HCT116 (cell line): ENCODE measurements around the gene PPM1H. TPM values are rescaled to one million over a fixed set of nuclear protein-coding genes. Genes with fewer than 3 reads are reported as not detected.

Experiments used
- ATAC-seq: fragments of 200-7000 bp; cut with Tn5 transposase; 2 replicates; pipeline ENCODE4 v1.9.1; 2020; ENCODE audit warnings: mild to moderate bottlenecking, moderate library complexity
- BruUV-seq: library from RNA; stranded (reverse); fragments of 400-500 nt; replicated peaks from 2 replicates; lab custom pipeline; 2021; lab: Mats Ljungman, UMichigan
- CTCF ChIA-PET: fragments of 300-600 bp; sonication (Branson Sonifier 250); formaldehyde crosslinking; loops from one replicate; lab custom pipeline; 2021; ENCODE audit warnings: antibody characterized with exemption; lab: Charles Lee
- POLR2A ChIA-PET: fragments of 300-600, 350-600 bp; sonication (Branson Sonifier 250); formaldehyde crosslinking; loops from one replicate; lab custom pipeline; 2021; ENCODE audit warnings: antibody characterized with exemption; lab: Charles Lee
- RAD21 ChIA-PET, 2 experiments: fragments of 300-600 bp; sonication (Branson Sonifier 250); formaldehyde crosslinking; loops; one replicate each; lab custom pipeline; 2023; ENCODE audit warnings: low total read pairs in 2 of 2; ENCODE audit not compliant: uncharacterized antibody in 2 of 2, unreplicated experiment in 2 of 2, low non-redundant PET in 1 of 2; lab: Charles Lee
- DNase-seq: peaks from one replicate; pipeline ENCODE4 v3.0.0-alpha.2; 2010; ENCODE audit warnings: low read depth, low spot score
- H2AFZ ChIP-seq: fragments of 200-600 bp; shearing (Covaris generic), sonication (generic); 2 replicates; pipeline ENCODE4 v1.6.1; 2017; ENCODE audit warnings: low read depth, mixed run types, mixed read lengths, antibody characterized with exemption, low read length; ENCODE audit not compliant: poor library complexity, severe bottlenecking
- H3K27ac ChIP-seq: 2 replicates; pipeline ENCODE4 v1.5.1; 2012; ENCODE audit warnings: low read depth, low read length
- H3K27me3 ChIP-seq: fragments of 200-600 bp; sonication (generic); 2 replicates; pipeline ENCODE4 v1.6.1; 2016; ENCODE audit warnings: mixed run types, low read length, mixed read lengths; ENCODE audit not compliant: insufficient read depth
- H3K36me3 ChIP-seq, 2 experiments: fragments of 200-500 bp in 1 of 2; fragments of 200-600 bp in 1 of 2; sonication (Bioruptor generic) in 1 of 2; sonication (generic) in 1 of 2; 2 replicates each; pipeline versions ENCODE4 v1.5.1 to v1.6.1; 2014 to 2016; ENCODE audit warnings: low read length in 2 of 2, inconsistent platforms in 1 of 2, mixed read lengths in 1 of 2, mixed run types in 1 of 2; ENCODE audit not compliant: insufficient read depth in 2 of 2, control insufficient read depth in 1 of 2
- H3K4me1 ChIP-seq, 2 experiments: fragments of 200-600 bp in 1 of 2; sonication (generic) in 1 of 2; 2 replicates each; pipeline versions ENCODE4 v1.5.1 to v1.6.1; 2012 to 2017; ENCODE audit warnings: low read length in 2 of 2, inconsistent platforms in 1 of 2, mild to moderate bottlenecking in 1 of 2, mixed read lengths in 1 of 2, mixed run types in 1 of 2, moderate library complexity in 1 of 2; ENCODE audit not compliant: insufficient read depth in 2 of 2, control insufficient read depth in 1 of 2
- H3K4me2 ChIP-seq: fragments of 200-600 bp; sonication (generic); 2 replicates; pipeline ENCODE4 v1.6.1; 2017; ENCODE audit warnings: mixed run types, low read length, mixed read lengths
- H3K4me3 ChIP-seq, 2 experiments: fragments of 200-600 bp in 1 of 2; sonication (generic) in 1 of 2; replicated peaks in 1 of 2; 2 replicates each; pipeline ENCODE4 v1.5.1; 2011 to 2016; ENCODE audit warnings: low read length in 2 of 2, control low read depth in 1 of 2, low read depth in 1 of 2, mild to moderate bottlenecking in 1 of 2, mixed read lengths in 1 of 2, mixed run types in 1 of 2
- H3K79me2 ChIP-seq: fragments of 200-600 bp; sonication (generic); 2 replicates; pipeline ENCODE4 v1.6.1; 2017; ENCODE audit warnings: mild to moderate bottlenecking, mixed run types, low read length, moderate library complexity, mixed read lengths; ENCODE audit not compliant: insufficient read depth
- H3K9ac ChIP-seq: fragments of 200-600 bp; sonication (generic); 2 replicates; pipeline ENCODE4 v1.6.1; 2016; ENCODE audit warnings: low read length, mixed read lengths
- H3K9me2 ChIP-seq: fragments of 200-600 bp; sonication (generic), shearing (Covaris generic); 2 replicates; pipeline ENCODE4 v1.6.1; 2017; ENCODE audit warnings: mixed run types, mild to moderate bottlenecking, moderate library complexity; ENCODE audit not compliant: insufficient read depth
- H3K9me3 ChIP-seq, 2 experiments: fragments of 200-500 bp in 1 of 2; fragments of 200-600 bp in 1 of 2; sonication (Bioruptor generic) in 1 of 2; sonication (generic) in 1 of 2; 2 replicates each; pipeline ENCODE4 v1.6.1; 2014 to 2017; ENCODE audit warnings: low read length in 2 of 2, mixed read lengths in 2 of 2, inconsistent platforms in 1 of 2, low read depth in 1 of 2, mild to moderate bottlenecking in 1 of 2, mixed run types in 1 of 2, moderate library complexity in 1 of 2; ENCODE audit not compliant: control insufficient read depth in 1 of 2, insufficient read depth in 1 of 2
- H4K20me1 ChIP-seq: fragments of 200-600 bp; sonication (generic), shearing (Covaris generic); 2 replicates; pipeline ENCODE4 v1.6.1; 2017; ENCODE audit warnings: mixed run types, mild to moderate bottlenecking, moderate library complexity; ENCODE audit not compliant: insufficient read depth
- CBX3 ChIP-seq: IDR thresholded peaks from 2 replicates; pipeline ENCODE4 v1.6.1; 2012; ENCODE audit warnings: low read depth
- CEBPB ChIP-seq: IDR thresholded peaks from 2 replicates; pipeline ENCODE4 v1.6.1; 2012; ENCODE audit warnings: low read depth
- EGR1 ChIP-seq: IDR thresholded peaks from 2 replicates; pipeline ENCODE4 v1.6.1; 2012; ENCODE audit warnings: low read depth
- ELF1 ChIP-seq: IDR thresholded peaks from 2 replicates; pipeline ENCODE4 v1.6.1; 2012; ENCODE audit warnings: low read depth, borderline replicate concordance
- FOSL1 ChIP-seq: IDR thresholded peaks from 2 replicates; pipeline ENCODE4 v1.6.1; 2012; ENCODE audit warnings: low read depth
- POLR2A ChIP-seq: IDR thresholded peaks from 2 replicates; pipeline ENCODE4 v1.7.0; 2011; ENCODE audit warnings: borderline replicate concordance; ENCODE audit not compliant: insufficient read depth, insufficient read length; ENCODE audit errors: extremely low read depth
- POLR2AphosphoS5 ChIP-seq: IDR thresholded peaks from 2 replicates; pipeline ENCODE4 v1.6.1; 2011; ENCODE audit warnings: mild to moderate bottlenecking, low read depth, low read length, moderate library complexity
- RAD21 ChIP-seq: IDR thresholded peaks from 2 replicates; pipeline ENCODE4 v1.6.1; 2012; ENCODE audit warnings: low read depth, mild to moderate bottlenecking
- SRF ChIP-seq: IDR thresholded peaks from 2 replicates; pipeline ENCODE4 v1.6.1; 2012; ENCODE audit warnings: low read depth
- TCF7L2 ChIP-seq: IDR thresholded peaks from 2 replicates; pipeline ENCODE4 v1.7.0; 2011; ENCODE audit warnings: borderline replicate concordance, inconsistent platforms; ENCODE audit not compliant: insufficient read depth, insufficient read length; ENCODE audit errors: extremely low read depth
- YY1 ChIP-seq: IDR thresholded peaks from 2 replicates; pipeline ENCODE4 v1.6.1; 2011; ENCODE audit warnings: low read length, low read depth, moderate library complexity, mild to moderate bottlenecking; ENCODE audit not compliant: insufficient replicate concordance; ENCODE audit errors: extremely low read depth
- ZFX ChIP-seq: fragments of 450-650 bp; IDR thresholded peaks from 2 replicates; pipeline ENCODE4 v1.6.1; 2017
- ZNF274 ChIP-seq: fragments of 200-500 bp; sonication (Bioruptor generic); IDR thresholded peaks from 2 replicates; pipeline ENCODE4 v1.6.1; 2014; ENCODE audit warnings: mild to moderate bottlenecking, low read depth, low read length, inconsistent platforms
- intact Hi-C: fragments of 100-400 bp; cut with micrococcal nuclease; formaldehyde crosslinking; loops from 2 replicates; pipeline ENCODE4 v1.10.0; 2022
- total RNA-seq: library from RNA; stranded (reverse); gene quantifications from one replicate; pipeline ENCODE4 v1.2.1, GENCODE V29; 2021; ENCODE audit not compliant: unreplicated experiment
- TF ChIP-seq, protein P1 (sequence below): IDR thresholded peaks from 2 replicates; pipeline ENCODE4 v1.6.1; 2012; ENCODE audit warnings: low read depth
- TF ChIP-seq, protein P2 (sequence below): IDR thresholded peaks from 2 replicates; pipeline ENCODE4 v1.6.1; 2012
- TF ChIP-seq, protein P3 (sequence below): IDR thresholded peaks from 2 replicates; pipeline ENCODE4 v1.6.1; 2011; ENCODE audit warnings: mild to moderate bottlenecking, low read length, moderate library complexity; ENCODE audit not compliant: insufficient replicate concordance; ENCODE audit errors: extremely low read depth

Gene PPM1H
- total RNA-seq, 1 experiment from 2014 or later: 8.0 TPM

GRCh38 chr12:62720025-62720424 is 214.9 kb downstream of the PPM1H start:
- CTCF ChIA-PET: no interaction called here
- RAD21 ChIA-PET: no interaction called here
- no peaks in the 10 kb centered on the region for H3K9me2 ChIP-seq
- H3K27ac ChIP-seq: no peak overlapping the region
- no peak overlapping the region for H3K4me3 ChIP-seq
- no peak overlapping the region for H3K4me2 ChIP-seq
- no peak overlapping the region for H2AFZ ChIP-seq
- no peaks in the 10 kb centered on the region for H3K27me3 ChIP-seq
- no peaks in the 10 kb centered on the region for H4K20me1 ChIP-seq
- no peaks in the 10 kb centered on the region for H3K79me2 ChIP-seq
- BruUV-seq: no TSS peak
- H3K4me1 ChIP-seq: peaks cover 35 to 48% of the 10 kb centered on the region in 2 experiments
- no peak overlapping the region for H3K9ac ChIP-seq
- TF ChIP-seq EGR1: no peak
- no peaks in the 10 kb centered on the region for H3K9me3 ChIP-seq
- no peak for ATAC-seq
- POLR2A ChIA-PET: no interaction called here
- intact Hi-C loops: no loop called here
- no peak for DNase-seq
- no peaks in the 10 kb centered on the region for H3K36me3 ChIP-seq

- Histone ChIP-seq H3K4me1 (peaks cover 27 to 44% of the 10 kb centered on the region in 2 experiments), H3K79me2 (no peaks in the 10 kb centered on the region), H3K9ac (no peak overlapping the region), H3K4me3 (no peak overlapping the region), H2AFZ (no peak overlapping the region), H3K4me2 (no peak overlapping the region), H4K20me1 (no peaks in the 10 kb centered on the region), H3K9me3 (no peaks in the 10 kb centered on the region), H3K36me3 (no peaks in the 10 kb centered on the region), H3K27me3 (no peaks in the 10 kb centered on the region), H3K27ac (no peak overlapping the region), H3K9me2 (no peaks in the 10 kb centered on the region)
- DNase-seq: no peak
- ChIA-PET RAD21 (no interaction called here), CTCF (no interaction called here), POLR2A (no interaction called here)
- no peak for ATAC-seq
- intact Hi-C loops: no loop called here
- no TSS peak for BruUV-seq
- no peak for TF ChIP-seq CEBPB
- TF ChIP-seq ELF1: no peak
- no peak for TF ChIP-seq POLR2A
- no peak for TF ChIP-seq YY1
- TF ChIP-seq, protein P1, sequence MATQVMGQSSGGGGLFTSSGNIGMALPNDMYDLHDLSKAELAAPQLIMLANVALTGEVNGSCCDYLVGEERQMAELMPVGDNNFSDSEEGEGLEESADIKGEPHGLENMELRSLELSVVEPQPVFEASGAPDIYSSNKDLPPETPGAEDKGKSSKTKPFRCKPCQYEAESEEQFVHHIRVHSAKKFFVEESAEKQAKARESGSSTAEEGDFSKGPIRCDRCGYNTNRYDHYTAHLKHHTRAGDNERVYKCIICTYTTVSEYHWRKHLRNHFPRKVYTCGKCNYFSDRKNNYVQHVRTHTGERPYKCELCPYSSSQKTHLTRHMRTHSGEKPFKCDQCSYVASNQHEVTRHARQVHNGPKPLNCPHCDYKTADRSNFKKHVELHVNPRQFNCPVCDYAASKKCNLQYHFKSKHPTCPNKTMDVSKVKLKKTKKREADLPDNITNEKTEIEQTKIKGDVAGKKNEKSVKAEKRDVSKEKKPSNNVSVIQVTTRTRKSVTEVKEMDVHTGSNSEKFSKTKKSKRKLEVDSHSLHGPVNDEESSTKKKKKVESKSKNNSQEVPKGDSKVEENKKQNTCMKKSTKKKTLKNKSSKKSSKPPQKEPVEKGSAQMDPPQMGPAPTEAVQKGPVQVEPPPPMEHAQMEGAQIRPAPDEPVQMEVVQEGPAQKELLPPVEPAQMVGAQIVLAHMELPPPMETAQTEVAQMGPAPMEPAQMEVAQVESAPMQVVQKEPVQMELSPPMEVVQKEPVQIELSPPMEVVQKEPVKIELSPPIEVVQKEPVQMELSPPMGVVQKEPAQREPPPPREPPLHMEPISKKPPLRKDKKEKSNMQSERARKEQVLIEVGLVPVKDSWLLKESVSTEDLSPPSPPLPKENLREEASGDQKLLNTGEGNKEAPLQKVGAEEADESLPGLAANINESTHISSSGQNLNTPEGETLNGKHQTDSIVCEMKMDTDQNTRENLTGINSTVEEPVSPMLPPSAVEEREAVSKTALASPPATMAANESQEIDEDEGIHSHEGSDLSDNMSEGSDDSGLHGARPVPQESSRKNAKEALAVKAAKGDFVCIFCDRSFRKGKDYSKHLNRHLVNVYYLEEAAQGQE: no peak
- TF ChIP-seq, protein P2, sequence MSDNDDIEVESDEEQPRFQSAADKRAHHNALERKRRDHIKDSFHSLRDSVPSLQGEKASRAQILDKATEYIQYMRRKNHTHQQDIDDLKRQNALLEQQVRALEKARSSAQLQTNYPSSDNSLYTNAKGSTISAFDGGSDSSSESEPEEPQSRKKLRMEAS: no peak
- no peak for TF ChIP-seq ZNF274
- no peak for TF ChIP-seq FOSL1
- no peak for TF ChIP-seq ZFX
- TF ChIP-seq SRF: no peak
- no peak for TF ChIP-seq CBX3
- TF ChIP-seq RAD21: no peak
- no peak for TF ChIP-seq POLR2AphosphoS5
- TF ChIP-seq TCF7L2: no peak
- TF ChIP-seq, protein P3, sequence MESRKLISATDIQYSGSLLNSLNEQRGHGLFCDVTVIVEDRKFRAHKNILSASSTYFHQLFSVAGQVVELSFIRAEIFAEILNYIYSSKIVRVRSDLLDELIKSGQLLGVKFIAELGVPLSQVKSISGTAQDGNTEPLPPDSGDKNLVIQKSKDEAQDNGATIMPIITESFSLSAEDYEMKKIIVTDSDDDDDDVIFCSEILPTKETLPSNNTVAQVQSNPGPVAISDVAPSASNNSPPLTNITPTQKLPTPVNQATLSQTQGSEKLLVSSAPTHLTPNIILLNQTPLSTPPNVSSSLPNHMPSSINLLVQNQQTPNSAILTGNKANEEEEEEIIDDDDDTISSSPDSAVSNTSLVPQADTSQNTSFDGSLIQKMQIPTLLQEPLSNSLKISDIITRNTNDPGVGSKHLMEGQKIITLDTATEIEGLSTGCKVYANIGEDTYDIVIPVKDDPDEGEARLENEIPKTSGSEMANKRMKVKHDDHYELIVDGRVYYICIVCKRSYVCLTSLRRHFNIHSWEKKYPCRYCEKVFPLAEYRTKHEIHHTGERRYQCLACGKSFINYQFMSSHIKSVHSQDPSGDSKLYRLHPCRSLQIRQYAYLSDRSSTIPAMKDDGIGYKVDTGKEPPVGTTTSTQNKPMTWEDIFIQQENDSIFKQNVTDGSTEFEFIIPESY: no peak
Measured at GRCh38 chr12:62718762-62719426, 216.1 kb downstream of the PPM1H start.
